ENCODE data around the gene TADA2A.
A peak's percentile ranks its signal among the peaks of the same experiment; 100 is the strongest.
"Not testable (repeated sequence)": the region's sequence is repeated elsewhere in the genome, so short reads cannot be mapped to it uniquely, and the experiment has no call there.

TADA2A gene

DNA sequence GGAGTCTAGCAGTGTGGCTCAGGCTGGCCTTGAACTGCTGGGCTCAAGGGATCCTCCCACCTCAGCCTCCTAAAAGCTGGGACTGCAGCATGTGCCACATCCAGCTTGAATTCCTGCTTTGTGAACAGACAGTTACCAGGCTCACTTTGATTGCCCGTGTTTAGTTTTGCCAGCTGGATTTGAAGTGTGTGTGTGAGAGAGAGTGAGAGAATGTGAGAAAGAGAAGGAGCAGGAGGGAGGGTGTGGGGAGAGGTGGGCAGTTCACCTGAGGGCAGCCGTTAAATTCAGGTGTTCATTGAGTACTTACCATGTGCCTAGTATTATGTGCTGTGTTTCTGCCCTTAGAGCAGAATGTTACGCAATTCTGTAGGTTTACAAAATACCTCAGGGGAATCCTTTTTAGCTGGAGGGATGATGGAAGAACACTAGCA lies 87.7 kb downstream of the TADA2A start:
- DNase-seq, result no peak

DNA sequence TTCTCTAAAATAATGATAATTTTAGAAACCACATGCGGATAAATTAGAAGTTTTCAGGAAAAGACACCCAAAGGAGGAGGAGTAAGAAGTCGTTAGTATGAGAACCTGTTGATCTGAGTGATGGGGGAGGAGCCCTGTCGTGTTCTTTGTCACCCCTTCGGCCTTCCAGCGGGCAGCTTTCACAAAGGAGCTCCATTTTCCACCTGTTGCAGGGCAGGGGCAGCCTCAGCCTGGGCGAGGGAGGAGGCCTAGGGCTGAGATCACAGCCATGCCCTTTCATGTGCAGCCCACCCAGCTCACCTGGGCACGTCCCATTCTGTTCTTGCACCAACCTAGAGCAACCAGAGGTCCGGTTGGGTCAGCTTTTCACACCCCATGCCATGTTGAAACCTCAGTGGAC lies 88.3 kb downstream of the TADA2A start:
- DNase-seq, result no peak

DNA sequence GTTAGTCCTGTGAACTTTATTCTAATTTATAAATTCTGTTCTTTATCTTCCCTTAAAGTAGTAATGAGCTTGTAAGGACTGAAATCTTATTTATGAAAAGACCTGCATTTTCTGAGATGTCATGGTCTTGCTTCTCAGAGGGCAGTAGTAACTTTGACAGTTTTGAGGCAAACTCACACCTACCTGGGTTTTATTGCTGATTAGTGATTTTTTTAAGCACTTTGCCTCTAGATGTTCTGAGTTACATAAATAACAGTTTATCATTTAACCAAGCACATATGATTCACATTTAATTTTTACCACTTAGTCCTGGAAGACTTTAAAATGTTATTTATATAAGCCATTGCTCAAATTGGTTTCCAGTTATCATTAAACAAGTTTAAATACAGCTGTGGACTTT lies 93.7 kb downstream of the TADA2A start:
- DNase-seq, result no peak

DNA sequence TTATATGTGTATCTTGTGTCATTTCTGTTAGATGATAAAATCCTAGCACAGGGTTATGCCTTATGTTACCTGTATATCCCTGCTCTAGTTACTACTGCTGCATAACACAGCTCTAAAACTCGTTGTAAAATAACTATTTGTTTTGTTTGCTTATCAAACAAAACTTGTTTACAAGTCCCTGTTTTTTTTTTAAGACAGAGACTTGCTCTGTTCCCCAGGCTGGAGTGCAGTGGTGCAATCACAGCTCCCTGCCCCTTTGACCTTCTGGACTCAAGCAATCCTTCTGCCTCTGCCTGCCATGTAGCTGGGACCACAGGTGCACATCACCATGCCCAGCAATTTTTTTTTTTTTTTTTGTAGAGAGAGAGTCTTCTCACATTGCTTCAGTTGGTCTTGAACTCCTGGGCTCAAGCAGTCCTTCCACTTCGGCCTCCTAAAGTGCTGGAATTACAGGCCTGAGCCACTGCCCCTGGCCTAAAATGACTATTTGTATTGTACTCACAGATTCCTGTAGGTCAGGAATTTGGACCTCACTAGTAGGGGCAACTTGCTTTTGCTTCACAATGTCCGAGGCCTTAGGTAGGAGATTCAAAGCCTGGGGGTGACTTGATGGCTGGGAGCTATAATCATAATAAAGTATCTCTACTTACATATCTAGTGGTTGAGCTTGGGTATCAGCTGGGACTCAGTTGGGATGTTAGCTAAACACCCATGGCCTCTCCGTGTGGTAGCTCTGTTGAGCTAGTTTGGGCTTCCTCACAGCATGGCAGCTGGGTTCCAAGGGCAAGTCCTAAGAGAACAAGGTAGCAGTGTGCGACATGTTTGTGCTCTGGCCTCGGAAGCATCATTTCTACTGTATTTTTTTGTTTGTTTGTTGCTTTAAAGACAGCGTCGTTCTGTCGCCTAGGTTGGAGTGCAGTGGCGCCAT lies 95.6 kb downstream of the TADA2A start:
- no peak for DNase-seq

DNA sequence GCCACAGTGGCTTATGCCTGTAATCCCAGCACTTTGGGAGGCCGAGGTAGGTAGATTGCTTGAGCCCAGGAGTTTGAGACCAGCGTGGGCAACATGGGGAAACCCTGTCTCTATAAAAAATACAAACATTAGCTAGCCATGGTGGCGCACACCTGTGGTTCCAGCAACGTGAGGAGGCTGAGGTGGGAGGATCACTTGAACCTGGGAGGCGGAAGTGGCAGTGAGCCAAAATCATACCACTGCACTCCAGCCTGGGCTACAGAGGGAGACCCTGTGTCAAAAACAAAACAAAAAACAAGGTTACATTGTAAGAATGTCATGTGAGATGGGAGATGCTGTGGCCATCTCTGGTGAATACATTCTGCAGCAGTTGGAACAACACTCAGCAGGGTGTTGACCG lies 96.5 kb downstream of the TADA2A start:
- no peak for DNase-seq

DNA sequence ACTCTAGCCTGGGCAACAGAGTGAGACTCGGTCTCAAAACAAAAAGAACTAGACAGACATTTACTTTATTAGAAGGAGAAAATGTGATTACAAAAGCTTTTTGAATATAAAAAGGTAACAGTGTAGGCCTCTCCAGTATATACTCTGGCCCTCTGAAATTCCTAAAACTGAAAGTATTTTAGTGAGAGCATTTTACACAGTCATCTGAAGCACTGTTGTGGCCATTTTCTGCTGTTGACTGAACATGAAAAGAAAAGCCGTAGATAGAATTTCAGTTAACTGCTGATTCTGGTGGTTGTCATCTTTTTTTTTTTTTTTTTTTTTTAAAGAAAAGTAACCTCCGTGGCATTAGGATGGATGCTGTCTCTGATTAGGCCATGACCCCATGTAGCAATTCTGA lies 98.6 kb downstream of the TADA2A start:
- peak; percentile 20 for DNase-seq

DNA sequence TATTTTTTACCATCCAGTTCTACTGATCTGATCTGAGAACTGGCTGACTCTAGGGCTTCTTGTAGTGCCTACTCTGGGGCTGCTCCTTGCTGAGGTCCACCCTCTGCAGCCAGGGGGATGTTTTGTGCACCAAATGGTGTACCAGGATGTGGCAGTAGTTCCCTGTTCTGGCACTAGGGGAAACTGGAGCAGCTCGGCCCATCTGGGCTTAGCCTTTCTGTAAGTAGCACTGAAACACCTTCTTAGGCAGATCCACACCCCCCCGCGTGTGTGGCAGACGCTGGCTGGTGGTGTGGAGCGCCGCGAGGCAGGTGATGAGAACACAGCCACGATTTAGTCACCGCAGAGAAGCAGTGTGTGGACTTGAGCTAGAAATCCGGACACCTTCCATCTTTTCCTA lies 100.0 kb downstream of the TADA2A start:
- DNase-seq, result peak; percentile 25

DNA sequence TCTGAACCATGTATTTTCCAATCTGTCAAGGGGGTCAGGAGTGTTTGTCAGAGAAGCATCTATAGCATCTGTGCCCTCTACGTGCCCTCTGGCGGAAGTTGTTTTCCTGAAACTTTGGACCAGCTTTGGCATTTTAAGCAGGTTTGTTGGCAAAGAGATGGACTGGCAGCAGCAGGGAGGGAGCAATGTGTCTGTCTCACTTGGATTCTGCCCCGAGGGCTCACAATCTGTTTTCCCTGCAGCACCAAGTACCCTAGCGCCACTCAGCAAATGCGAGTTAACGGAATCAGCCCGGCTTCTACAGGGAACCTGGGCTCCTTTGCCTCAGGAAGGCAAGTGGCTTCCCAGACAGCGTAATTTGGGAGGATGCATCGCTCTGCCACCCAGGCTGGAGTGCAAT lies 100.4 kb downstream of the TADA2A start:
- DNase-seq, result no peak

DNA sequence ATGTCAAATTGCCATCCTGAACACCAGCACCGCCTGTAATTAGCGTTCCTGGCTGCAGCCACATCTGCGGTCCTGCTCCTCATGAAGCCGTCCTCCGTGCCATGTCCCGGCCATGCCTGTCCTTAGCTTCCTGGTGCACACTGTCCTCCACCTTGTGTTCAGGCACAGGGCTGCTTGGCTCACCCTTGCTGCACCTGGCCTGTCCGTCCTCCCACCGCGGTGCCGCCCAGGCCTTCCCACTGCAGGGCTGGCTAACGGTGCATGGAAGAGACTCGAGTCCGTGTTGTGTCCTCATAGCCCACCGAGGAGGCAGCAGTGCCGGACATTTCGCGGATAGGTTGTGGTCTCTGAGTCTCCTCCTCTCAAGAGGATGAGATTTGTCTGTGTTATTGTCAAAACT lies 103.4 kb downstream of the TADA2A start:
- no peak for DNase-seq

DNA sequence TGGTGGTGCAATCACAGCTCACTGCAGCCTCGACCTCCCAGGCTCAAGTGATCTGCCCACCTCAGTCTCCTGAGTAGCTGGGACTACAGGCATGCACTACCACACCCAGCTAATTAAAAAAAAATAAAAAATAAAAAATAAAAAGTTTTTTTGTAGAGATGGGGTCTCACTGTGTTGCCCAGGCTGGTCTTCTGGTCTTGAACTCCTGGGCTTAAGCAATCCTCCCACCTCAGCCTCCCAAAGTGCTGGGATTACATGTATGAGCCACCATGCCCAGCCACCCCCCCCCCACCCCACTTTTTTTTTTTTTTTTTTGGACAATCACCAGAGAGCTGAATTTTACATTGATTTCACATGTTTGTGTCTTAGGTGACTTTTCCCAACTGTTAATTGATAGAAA lies 105.0 kb downstream of the TADA2A start:
- DNase-seq, result not testable (repeated sequence)

DNA sequence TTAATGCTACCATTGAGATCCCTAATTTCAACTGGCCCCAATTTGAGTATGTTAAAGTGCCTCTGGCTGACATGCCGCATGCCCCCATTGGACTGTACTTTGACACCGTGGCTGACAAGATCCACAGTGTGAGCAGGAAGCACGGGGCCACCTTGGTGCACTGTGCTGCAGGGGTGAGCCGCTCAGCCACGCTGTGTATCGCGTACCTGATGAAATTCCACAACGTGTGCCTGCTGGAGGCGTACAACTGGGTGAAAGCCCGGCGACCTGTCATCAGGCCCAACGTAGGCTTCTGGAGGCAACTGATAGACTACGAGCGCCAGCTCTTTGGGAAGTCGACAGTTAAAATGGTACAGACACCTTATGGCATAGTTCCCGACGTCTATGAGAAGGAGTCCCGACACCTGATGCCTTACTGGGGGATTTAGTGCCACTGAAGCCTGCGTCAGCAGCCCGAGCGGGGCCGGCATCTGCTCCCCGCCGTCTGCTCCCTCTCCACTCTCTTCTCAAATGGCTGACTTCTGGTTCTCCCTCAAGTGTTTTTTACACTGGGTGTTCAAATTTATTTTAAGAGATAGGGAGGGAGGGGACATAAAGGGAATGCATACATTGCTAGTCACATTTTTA lies 105.9 kb downstream of the TADA2A start:
- no peak for DNase-seq

DNA sequence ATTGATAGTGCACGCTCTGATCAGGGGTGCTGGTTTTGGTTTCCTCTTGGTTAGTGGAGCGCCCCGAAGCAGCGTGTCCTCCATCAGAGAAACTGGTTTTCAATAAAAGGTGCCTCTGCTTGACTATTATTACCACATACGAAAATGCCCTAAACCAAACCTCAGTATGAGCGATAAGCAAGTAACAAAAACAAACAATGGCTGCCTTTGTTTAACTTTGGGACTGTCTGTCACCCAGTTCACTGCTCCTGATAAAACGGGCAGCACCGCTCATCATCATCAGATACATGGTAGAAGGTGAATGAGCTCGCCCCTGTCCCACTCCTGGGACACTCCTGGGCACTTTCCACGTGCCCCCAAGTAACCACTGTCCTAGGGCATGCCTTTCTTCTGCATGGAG lies 107.0 kb downstream of the TADA2A start:
- DNase-seq, result no peak

DNA sequence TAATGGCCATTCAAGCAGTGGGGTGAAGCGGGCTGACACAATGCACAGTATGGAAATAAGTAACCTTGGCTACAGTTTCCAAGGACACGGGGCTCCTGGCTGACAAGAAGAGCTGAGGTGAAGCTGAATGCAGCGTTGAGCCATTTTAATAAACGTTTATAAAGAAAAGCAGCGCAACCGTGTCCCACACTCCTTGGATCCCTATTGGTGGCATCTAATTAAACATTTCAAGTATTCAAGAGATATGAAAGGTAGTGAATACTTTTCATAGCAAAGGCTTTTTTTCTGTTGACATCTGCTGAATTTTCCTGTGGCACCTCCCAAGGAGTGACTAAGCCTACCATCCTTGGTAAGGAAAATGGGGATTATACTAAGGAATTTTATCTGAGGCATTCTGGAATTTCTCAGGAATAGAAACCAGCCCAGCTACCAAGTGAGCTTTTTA lies 109.5 kb downstream of the TADA2A start:
- DNase-seq, result no peak

DNA sequence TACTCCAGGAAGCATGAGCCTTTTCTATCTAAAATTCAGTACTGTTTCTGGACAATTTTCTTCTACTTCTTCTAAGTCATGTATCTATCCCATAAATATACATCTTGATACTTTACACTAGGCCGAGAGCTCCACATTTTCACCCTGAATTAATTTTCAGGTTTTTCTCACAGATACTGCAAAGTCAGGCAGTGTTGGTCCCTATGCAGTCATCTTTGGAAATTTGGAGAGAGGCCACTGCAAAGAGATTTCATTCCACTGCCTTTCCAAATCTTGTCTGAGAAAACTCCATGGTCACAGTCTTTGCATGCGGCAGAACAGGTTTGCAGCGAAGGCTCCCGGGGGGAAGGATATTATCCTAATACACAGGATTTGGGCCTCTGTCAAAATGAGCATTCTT lies 111.2 kb downstream of the TADA2A start:
- no peak for DNase-seq

DNA sequence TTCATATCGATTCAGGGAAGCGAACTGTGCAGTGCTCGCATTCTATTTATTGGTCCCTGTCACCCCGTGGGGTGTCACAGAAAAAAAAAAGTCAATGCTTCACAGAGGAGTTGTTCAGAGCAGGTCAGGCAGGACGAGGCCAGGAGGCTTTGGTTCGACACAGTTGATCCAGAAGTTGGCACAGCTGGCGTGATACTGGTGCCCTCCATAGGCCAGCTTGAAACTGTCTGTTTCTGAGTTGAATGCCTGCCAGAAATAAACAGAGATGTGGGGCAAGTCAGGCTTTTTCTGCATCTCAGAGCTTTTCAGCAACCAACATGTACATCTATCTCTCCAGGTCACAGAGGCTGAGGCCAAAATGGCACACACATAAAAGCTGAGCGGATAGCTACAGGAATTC lies 112.1 kb downstream of the TADA2A start:
- no peak for DNase-seq

DNA sequence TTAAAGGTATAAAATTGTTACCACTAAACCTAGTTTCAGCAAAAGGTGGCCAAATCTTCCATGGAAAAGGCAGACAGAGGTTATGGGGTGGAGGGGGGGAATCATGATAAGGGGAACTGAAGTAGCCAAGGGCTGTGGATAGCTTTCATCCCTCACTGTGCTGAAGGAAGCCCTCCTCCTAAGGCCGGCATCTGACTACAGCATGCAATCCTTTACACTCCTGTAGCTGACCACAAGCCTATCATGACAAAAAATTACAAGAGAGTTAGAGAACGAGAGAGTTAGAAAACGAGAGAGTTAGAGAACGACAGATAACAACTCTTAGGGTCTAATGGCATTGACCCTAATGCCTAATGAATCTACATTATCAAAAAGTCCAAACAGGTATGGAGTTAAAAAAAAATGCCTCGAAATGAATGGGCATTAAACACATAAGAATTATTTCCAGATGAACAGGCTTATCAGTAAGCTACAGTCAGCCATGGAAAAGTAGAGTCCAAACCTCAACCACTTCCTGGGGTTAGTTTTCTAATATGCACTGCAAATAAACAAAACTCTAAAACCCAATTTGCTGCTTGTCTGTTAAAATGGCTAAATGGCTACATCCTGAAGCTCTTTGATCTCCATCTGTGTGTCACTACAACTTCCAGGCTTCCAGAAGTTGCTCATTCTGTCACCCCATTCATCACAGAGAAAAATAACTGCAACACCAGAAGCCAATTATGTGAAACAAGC lies 112.7 kb downstream of the TADA2A start:
- DNase-seq, result no peak

DNA sequence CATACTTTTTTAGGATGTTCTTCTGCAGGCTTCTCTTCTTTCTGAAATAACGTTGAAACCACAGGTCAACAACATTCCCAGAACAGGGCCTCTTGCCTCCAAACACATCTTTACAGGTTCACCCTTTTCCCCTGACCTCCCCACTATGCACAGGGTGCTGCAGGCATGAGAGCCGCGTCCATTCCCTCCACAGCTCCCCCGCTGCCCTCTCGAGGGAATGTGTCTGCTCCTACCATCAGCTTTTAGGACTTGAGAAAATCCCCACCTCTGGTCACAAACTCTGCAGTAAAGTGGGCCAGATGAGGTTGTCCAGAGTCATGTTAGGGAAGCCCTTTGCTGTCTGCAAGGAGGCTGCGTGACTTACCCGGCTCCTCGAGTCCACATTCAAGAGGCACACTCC lies 113.5 kb downstream of the TADA2A start:
- DNase-seq, result no peak

DNA sequence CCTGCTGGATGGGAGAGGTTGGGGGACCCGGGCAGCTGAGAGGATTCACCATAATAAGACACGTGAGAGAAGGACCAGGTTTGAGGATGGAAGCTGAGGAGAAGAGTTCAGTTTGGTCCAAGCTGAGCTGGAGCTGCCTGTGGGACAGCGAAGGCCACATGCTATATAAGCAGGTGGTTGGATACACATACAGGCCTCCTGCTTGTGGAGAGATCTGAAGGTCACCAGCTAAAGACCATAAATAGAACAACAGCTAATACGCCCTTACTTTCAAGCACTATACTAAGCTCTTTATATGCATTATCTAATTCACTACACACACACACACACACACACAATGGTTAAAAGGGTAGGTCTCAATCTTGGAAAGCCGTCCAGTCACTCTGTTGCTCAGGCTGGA lies 115.1 kb downstream of the TADA2A start:
- DNase-seq, result no peak

DNA sequence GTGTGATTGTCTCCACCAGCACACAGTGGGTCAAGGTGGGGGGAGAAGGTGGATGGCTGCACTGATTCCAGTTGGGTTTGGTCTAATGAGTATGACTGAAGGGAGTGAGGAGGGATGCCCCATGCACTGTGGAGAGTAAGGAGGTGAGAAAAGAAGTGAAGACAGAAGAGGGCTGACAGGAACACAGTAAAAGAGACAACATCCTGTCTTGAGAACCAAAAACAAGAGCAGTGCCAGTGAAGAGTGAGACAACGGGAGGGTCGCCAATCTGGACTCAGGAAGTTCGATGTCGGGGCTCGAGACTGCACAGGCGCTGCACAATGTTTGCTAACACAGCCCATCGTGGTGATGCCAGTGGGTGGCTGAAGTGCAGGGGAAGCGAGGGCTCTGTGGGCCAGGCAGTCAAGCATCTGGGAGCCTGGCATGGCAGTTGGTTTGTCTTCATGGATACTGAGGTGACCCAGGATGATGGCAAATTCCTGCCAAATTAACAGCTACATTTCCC lies 117.1 kb downstream of the TADA2A start:
- no peak for DNase-seq

DNA sequence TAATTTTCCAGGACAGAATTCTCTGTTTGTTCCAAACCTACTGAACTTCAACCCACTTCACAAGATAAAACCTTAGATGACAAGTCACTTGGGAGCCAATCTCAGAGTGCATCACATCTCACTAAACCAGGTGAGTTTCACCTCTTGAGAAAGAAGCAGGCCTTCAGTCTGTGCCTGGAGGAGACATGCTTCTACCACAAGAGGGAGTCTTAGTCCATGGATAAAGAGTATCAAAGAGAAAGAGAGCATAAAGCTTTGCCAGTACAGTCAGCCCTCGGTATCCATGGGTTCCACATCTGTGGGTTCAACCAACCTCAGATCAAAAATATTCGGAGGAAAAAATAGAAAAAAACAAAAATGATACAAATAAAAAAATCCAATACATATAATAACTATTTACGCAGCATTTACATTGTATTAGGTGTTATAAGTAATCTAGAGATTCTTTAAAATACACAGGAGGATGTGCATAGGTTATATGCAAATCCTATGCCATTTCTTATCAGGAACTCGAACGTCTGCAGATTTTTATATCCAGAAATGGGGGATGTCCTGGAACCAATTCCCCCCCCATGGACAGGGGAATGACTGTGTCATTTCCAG lies 120.7 kb downstream of the TADA2A start:
- DNase-seq, result peak; percentile 46

Measured in activated CD4-positive, alpha-beta T cell treated with anti-CD3 and anti-CD28 coated beads, Interleukin-2, amount 50 U/mL, for 16 hours (primary cell).